Naive B cell (primary cell): ENCODE data around the gene ITPR2. TPM values are rescaled to one million over a fixed set of nuclear protein-coding genes. Genes with fewer than 3 reads are reported as not detected.
A peak's percentile ranks its signal among the peaks of the same experiment; 100 is the strongest.

Experiments
- ATAC-seq, 2 donors: fragments of 150-1000 bp; cut with Tn5 transposase; 2 replicates each; pipeline ENCODE4 v1.10.0; 2021; ENCODE audit warnings: low read depth in 2 of 2, mild to moderate bottlenecking in 2 of 2, moderate library complexity in 2 of 2
- DNase-seq: peaks from one replicate; pipeline ENCODE4 v3.0.0; 2022
- H3K27ac Mint-ChIP-seq, 6 donors: one replicate each; pipeline ENCODE4 v1.8.0; 2020 to 2022; ENCODE audit warnings: mild to moderate bottlenecking in 6 of 6, mixed read lengths in 6 of 6, moderate library complexity in 5 of 6, inconsistent platforms in 2 of 6
- H3K27me3 Mint-ChIP-seq, 3 donors: one replicate each; pipeline ENCODE4 v1.8.0; 2021 to 2022; ENCODE audit warnings: mixed read lengths in 3 of 3, mild to moderate bottlenecking in 1 of 3
- H3K36me3 Mint-ChIP-seq, 2 donors: one replicate each; pipeline ENCODE4 v1.8.0; 2020 to 2022; ENCODE audit warnings: mixed read lengths in 2 of 2, inconsistent platforms in 1 of 2, mild to moderate bottlenecking in 1 of 2
- H3K4me1 Mint-ChIP-seq, 3 donors: one replicate each; pipeline ENCODE4 v1.8.0; 2020 to 2022; ENCODE audit warnings: mixed read lengths in 3 of 3, inconsistent platforms in 1 of 3, mild to moderate bottlenecking in 1 of 3, moderate library complexity in 1 of 3
- H3K4me3 Mint-ChIP-seq, 8 donors: one replicate each; pipeline ENCODE4 v1.8.0; 2020 to 2022; ENCODE audit warnings: mild to moderate bottlenecking in 8 of 8, mixed read lengths in 8 of 8, moderate library complexity in 8 of 8, inconsistent platforms in 2 of 8
- H3K9me3 Mint-ChIP-seq, 7 donors: one replicate each; pipeline ENCODE4 v1.8.0; 2020 to 2022; ENCODE audit warnings: mixed read lengths in 7 of 7, mild to moderate bottlenecking in 5 of 7, inconsistent platforms in 2 of 7, moderate library complexity in 1 of 7
- polyA plus RNA-seq, 6 donors: library from polyadenylated mRNA; unstranded; fragments of 300-500 nt; fragmentation: Illumina TruSeq; gene quantifications; one replicate each; pipeline ENCODE4 v1.2.3, GENCODE V29; 2021; ENCODE audit warnings: low read depth in 6 of 6

Gene ITPR2
- 10 to 100 TPM in 5 of 6 donors, 1 to 10 TPM in 1; 6.7 to 23.6 (median 20.6) TPM for polyA plus RNA-seq

- H3K36me3 Mint-ChIP-seq, result no peaks in the 10 kb centered on the region
- no peaks in the 10 kb centered on the region for H3K27me3 Mint-ChIP-seq
- H3K4me1 Mint-ChIP-seq, result peaks cover 39 to 48% (median 48%) of the 10 kb centered on the region in 3 donors
- no peaks in the 10 kb centered on the region for H3K9me3 Mint-ChIP-seq
- H3K27ac Mint-ChIP-seq, result peak within 1 kb of the TSS; percentile 99 to 100 (median 99)
- DNase-seq (peak; percentile 93), ATAC-seq (peak; percentile 80 to 85)
- H3K4me3 Mint-ChIP-seq, result peak within 1 kb of the TSS; percentile 93 to 100 (median 99)
Observed at GRCh38 chr12:26832822-26833742, at the start of gene ITPR2. Gene ITPR2, minus strand, starts transcription at chr12:26833194. Its CDS starts 413 bp downstream, at chr12:26832781.

- Mint-ChIP-seq H3K4me1 (peaks cover 21 to 28% (median 22%) of the 10 kb centered on the region in 3 donors), H3K27me3 (no peaks in the 10 kb centered on the region), H3K9me3 (peaks cover 0 to 11% (median 2%) of the 10 kb centered on the region in 7 donors), H3K27ac (peak overlapping the region in 1 of 6 donors; percentile 36), H3K36me3 (peaks cover 0 to 13% of the 10 kb centered on the region in 2 donors), H3K4me3 (no peak overlapping the region)
- no peak for ATAC-seq
- DNase-seq, result no peak
Observed at GRCh38 chr12:26880625-26881024, 47.6 kb upstream of the ITPR2 start.

- Mint-ChIP-seq H3K4me3 (peak overlapping the region in 4 of 8 donors; percentile 7 to 53 (median 32)), H3K27ac (peak overlapping the region; percentile 60 to 97 (median 92))
Observed at GRCh38 chr12:26878661-26879119, 45.7 kb upstream of the ITPR2 start.

GRCh38 chr12:26874501-26875296, 41.7 kb upstream of the ITPR2 start:
- no peak for DNase-seq
- no peak for ATAC-seq
- no peak overlapping the region for H3K27ac Mint-ChIP-seq
- H3K4me1 Mint-ChIP-seq, result peaks cover 9 to 16% (median 10%) of the 10 kb centered on the region in 3 donors
- H3K27me3 Mint-ChIP-seq, result peaks cover 0 to 8% (median 8%) of the 10 kb centered on the region in 3 donors
- H3K9me3 Mint-ChIP-seq, result no peaks in the 10 kb centered on the region
- H3K36me3 Mint-ChIP-seq, result no peaks in the 10 kb centered on the region
- H3K4me3 Mint-ChIP-seq, result no peak overlapping the region

More at GRCh38 chr12:26878661-26879119, 45.7 kb upstream of the ITPR2 start:
- Mint-ChIP-seq H3K36me3 (peaks cover 0 to 10% of the 10 kb centered on the region in 2 donors), H3K9me3 (peaks cover 0 to 10% (median 2%) of the 10 kb centered on the region in 7 donors), H3K27me3 (no peaks in the 10 kb centered on the region), H3K4me1 (peaks cover 9 to 16% (median 10%) of the 10 kb centered on the region in 3 donors)
- DNase-seq, result peak; percentile 41
- ATAC-seq, result peak; percentile 96 to 99

GRCh38 chr12:26872625-26873024, 39.6 kb upstream of the ITPR2 start:
- Mint-ChIP-seq H3K36me3 (no peaks in the 10 kb centered on the region), H3K4me3 (no peak overlapping the region)
- ATAC-seq, result no peak

GRCh38 chr12:26871985-26872384, 39.0 kb upstream of the ITPR2 start:
- no peaks in the 10 kb centered on the region for H3K36me3 Mint-ChIP-seq
- ATAC-seq, result no peak
- H3K9me3 Mint-ChIP-seq, result no peaks in the 10 kb centered on the region

More at GRCh38 chr12:26872625-26873024, 39.6 kb upstream of the ITPR2 start:
- DNase-seq, result no peak
- H3K27ac Mint-ChIP-seq, result no peak overlapping the region
- peaks cover 0 to 1% (median 1%) of the 10 kb centered on the region in 3 donors for H3K4me1 Mint-ChIP-seq
- no peaks in the 10 kb centered on the region for H3K9me3 Mint-ChIP-seq
- peaks cover 0 to 8% (median 8%) of the 10 kb centered on the region in 3 donors for H3K27me3 Mint-ChIP-seq

GRCh38 chr12:26870491-26871419, 37.8 kb upstream of the ITPR2 start:
- Mint-ChIP-seq H3K27me3 (peaks cover 0 to 8% (median 8%) of the 10 kb centered on the region in 3 donors), H3K4me1 (peaks cover 4 to 9% (median 8%) of the 10 kb centered on the region in 3 donors), H3K27ac (peak overlapping the region in 1 of 6 donors; percentile 25), H3K9me3 (no peaks in the 10 kb centered on the region), H3K4me3 (no peak overlapping the region), H3K36me3 (no peaks in the 10 kb centered on the region)
- DNase-seq (no peak), ATAC-seq (no peak)

More at GRCh38 chr12:26871985-26872384, 39.0 kb upstream of the ITPR2 start:
- peaks cover 0 to 8% (median 8%) of the 10 kb centered on the region in 3 donors for H3K27me3 Mint-ChIP-seq
- H3K4me3 Mint-ChIP-seq, result no peak overlapping the region
- no peak for DNase-seq
- peaks cover 3 to 8% (median 7%) of the 10 kb centered on the region in 3 donors for H3K4me1 Mint-ChIP-seq
- H3K27ac Mint-ChIP-seq, result no peak overlapping the region

- Mint-ChIP-seq H3K4me1 (peaks cover 4 to 9% (median 8%) of the 10 kb centered on the region in 3 donors), H3K9me3 (no peaks in the 10 kb centered on the region), H3K27ac (peak overlapping the region in 1 of 6 donors; percentile 25), H3K36me3 (no peaks in the 10 kb centered on the region), H3K27me3 (peaks cover 0 to 8% (median 8%) of the 10 kb centered on the region in 3 donors), H3K4me3 (no peak overlapping the region)
- ATAC-seq, result no peak
- DNase-seq, result no peak
Observed at GRCh38 chr12:26869908-26870459, 37.0 kb upstream of the ITPR2 start.

- ATAC-seq, result no peak
- H3K4me3 Mint-ChIP-seq, result no peak overlapping the region
Observed at GRCh38 chr12:26869104-26869494, 36.1 kb upstream of the ITPR2 start.

GRCh38 chr12:26868447-26869103, 35.6 kb upstream of the ITPR2 start:
- no peaks in the 10 kb centered on the region for H3K36me3 Mint-ChIP-seq
- no peak overlapping the region for H3K4me3 Mint-ChIP-seq
- peaks cover 0 to 8% (median 8%) of the 10 kb centered on the region in 3 donors for H3K27me3 Mint-ChIP-seq
- no peak for DNase-seq
- no peak for ATAC-seq
- no peak overlapping the region for H3K27ac Mint-ChIP-seq
- H3K4me1 Mint-ChIP-seq, result peaks cover 4 to 9% (median 8%) of the 10 kb centered on the region in 3 donors
- no peaks in the 10 kb centered on the region for H3K9me3 Mint-ChIP-seq

More at GRCh38 chr12:26869104-26869494, 36.1 kb upstream of the ITPR2 start:
- Mint-ChIP-seq H3K27ac (no peak overlapping the region), H3K9me3 (no peaks in the 10 kb centered on the region), H3K36me3 (no peaks in the 10 kb centered on the region), H3K27me3 (peaks cover 0 to 8% (median 8%) of the 10 kb centered on the region in 3 donors), H3K4me1 (peaks cover 4 to 9% (median 8%) of the 10 kb centered on the region in 3 donors)
- no peak for DNase-seq

- Mint-ChIP-seq H3K36me3 (no peaks in the 10 kb centered on the region), H3K4me3 (no peak overlapping the region), H3K9me3 (peaks cover 0 to 4% (median 0%) of the 10 kb centered on the region in 7 donors), H3K27ac (no peak overlapping the region), H3K27me3 (peaks cover 0 to 8% (median 8%) of the 10 kb centered on the region in 3 donors), H3K4me1 (peaks cover 4 to 9% (median 8%) of the 10 kb centered on the region in 3 donors)
- no peak for ATAC-seq
- DNase-seq, result no peak
Observed at GRCh38 chr12:26867080-26867479, 34.1 kb upstream of the ITPR2 start.
